Measurements from ENCODE around the gene ZCCHC8.
"Not testable (repeated sequence)": the region's sequence is repeated elsewhere in the genome, so short reads cannot be mapped to it uniquely, and the experiment has no call there.

ZCCHC8 gene

GRCh38 chr12:122508163-122508562, 7.4 kb upstream of the ZCCHC8 start:
- no peak for DNase-seq (ENCODE audit: low read depth in 2 of 2)

- no peak for DNase-seq (ENCODE audit: low read depth in 2 of 2)
Observed at GRCh38 chr12:122506393-122506938, 5.7 kb upstream of the ZCCHC8 start.

GRCh38 chr12:122505419-122506051, 4.8 kb upstream of the ZCCHC8 start:
- DNase-seq (ENCODE audit: low read depth in 2 of 2) = no peak

- DNase-seq (ENCODE audit: low read depth in 2 of 2) = no peak
Observed at GRCh38 chr12:122503783-122504590, 3.3 kb upstream of the ZCCHC8 start.

GRCh38 chr12:122503147-122503751, 2.5 kb upstream of the ZCCHC8 start:
- DNase-seq (ENCODE audit: low read depth in 2 of 2) = no peak

- DNase-seq (ENCODE audit: low read depth in 2 of 2) = no peak
Observed at GRCh38 chr12:122501489-122501989, 807 bp upstream of the ZCCHC8 start.

- peak in 1 of 2 donors; percentile 22 for DNase-seq (ENCODE audit: low read depth in 2 of 2)
Observed at GRCh38 chr12:122499991-122500684, 594 bp downstream of the ZCCHC8 start.

GRCh38 chr12:122495258-122495657, 5.5 kb downstream of the ZCCHC8 start:
- no peak for DNase-seq (ENCODE audit: low read depth in 2 of 2)

- not testable (repeated sequence) for DNase-seq (ENCODE audit: low read depth in 2 of 2)
Observed at GRCh38 chr12:122493222-122493621, 7.5 kb downstream of the ZCCHC8 start.

GRCh38 chr12:122491991-122492390, 8.7 kb downstream of the ZCCHC8 start:
- DNase-seq (ENCODE audit: low read depth in 2 of 2) = no peak

GRCh38 chr12:122489038-122489437, 11.7 kb downstream of the ZCCHC8 start:
- DNase-seq (ENCODE audit: low read depth in 2 of 2) = no peak

- DNase-seq (ENCODE audit: low read depth in 2 of 2) = not testable (repeated sequence)
Observed at GRCh38 chr12:122487807-122488206, 12.9 kb downstream of the ZCCHC8 start.

GRCh38 chr12:122486805-122487426, 13.8 kb downstream of the ZCCHC8 start:
- no peak for DNase-seq (ENCODE audit: low read depth in 2 of 2)

GRCh38 chr12:122486360-122486759, 14.4 kb downstream of the ZCCHC8 start:
- not testable (repeated sequence) for DNase-seq (ENCODE audit: low read depth in 2 of 2)

GRCh38 chr12:122484385-122484784, 16.3 kb downstream of the ZCCHC8 start:
- DNase-seq (ENCODE audit: low read depth in 2 of 2) = not testable (repeated sequence)

GRCh38 chr12:122483969-122484368, 16.8 kb downstream of the ZCCHC8 start:
- no peak for DNase-seq (ENCODE audit: low read depth in 2 of 2)

GRCh38 chr12:122481861-122482260, 18.9 kb downstream of the ZCCHC8 start:
- no peak for DNase-seq (ENCODE audit: low read depth in 2 of 2)

- DNase-seq (ENCODE audit: low read depth in 2 of 2) = no peak
Observed at GRCh38 chr12:122480753-122481152, 20.0 kb downstream of the ZCCHC8 start.

GRCh38 chr12:122474324-122474716, 26.4 kb downstream of the ZCCHC8 start:
- DNase-seq (ENCODE audit: low read depth in 2 of 2) = no peak

- DNase-seq (ENCODE audit: low read depth in 2 of 2) = no peak
Observed at GRCh38 chr12:122473543-122474323, 27.0 kb downstream of the ZCCHC8 start.

Data from activated CD8-positive, alpha-beta memory T cell treated with anti-CD3 and anti-CD28 coated beads for 4 hours (primary cell).